SJSA1 (cell line): Measurements from ENCODE around the gene LRRC1. TPM values are rescaled to one million over a fixed set of nuclear protein-coding genes. Genes with fewer than 3 reads are reported as not detected.

Experiments
- DNase-seq, 2 experiments: peaks; one replicate each; pipeline ENCODE4 v3.0.0-alpha.2; 2015 to 2020; ENCODE audit warnings: low spot score in 2 of 2, low read depth in 1 of 2
- H3K27ac ChIP-seq: fragments of 250-450 bp; sonication (Bioruptor Pico); 2 replicates; pipeline ENCODE4 v1.5.1; 2020; ENCODE audit warnings: mild to moderate bottlenecking, moderate library complexity
- H3K27me3 ChIP-seq: fragments of 250-450 bp; sonication (Bioruptor Pico); replicated peaks from 2 replicates; pipeline ENCODE4 v1.5.1; 2020; ENCODE audit warnings: mild to moderate bottlenecking, moderate library complexity
- H3K36me3 ChIP-seq: fragments of 250-450 bp; sonication (Bioruptor Pico); 2 replicates; pipeline ENCODE4 v1.5.1; 2020; ENCODE audit warnings: mild to moderate bottlenecking
- H3K4me1 ChIP-seq: fragments of 250-450 bp; sonication (Bioruptor Pico); replicated peaks from 2 replicates; pipeline ENCODE4 v1.6.1; 2021; ENCODE audit warnings: mild to moderate bottlenecking
- H3K4me3 ChIP-seq: fragments of 250-450 bp; sonication (Bioruptor Pico); 2 replicates; pipeline ENCODE4 v1.5.1; 2020; ENCODE audit warnings: mild to moderate bottlenecking
- H3K9me3 ChIP-seq: fragments of 250-450 bp; sonication (Bioruptor Pico); replicated peaks from 2 replicates; pipeline ENCODE4 v1.5.1; 2020; ENCODE audit warnings: mild to moderate bottlenecking
- total RNA-seq: library from RNA; depleted of rRNA; stranded (reverse); fragments of >200 nt; shearing (Covaris generic); gene quantifications from 2 replicates; pipeline ENCODE4 v1.2.3, GENCODE V29; 2014

LRRC1 gene
- total RNA-seq, 1 experiment from 2014 or later, result 16.4 TPM

GRCh38 chr6:53903357-53903756 lies 108.6 kb downstream of the LRRC1 start:
- H3K27me3 ChIP-seq, result no peaks in the 10 kb centered on the region
- H3K27ac ChIP-seq, result no peak overlapping the region
- H3K4me1 ChIP-seq, result no peaks in the 10 kb centered on the region
- no peak overlapping the region for H3K4me3 ChIP-seq
- no peaks in the 10 kb centered on the region for H3K9me3 ChIP-seq
- H3K36me3 ChIP-seq, result peaks cover 34% of the 10 kb centered on the region
- DNase-seq, result no peak

DNA sequence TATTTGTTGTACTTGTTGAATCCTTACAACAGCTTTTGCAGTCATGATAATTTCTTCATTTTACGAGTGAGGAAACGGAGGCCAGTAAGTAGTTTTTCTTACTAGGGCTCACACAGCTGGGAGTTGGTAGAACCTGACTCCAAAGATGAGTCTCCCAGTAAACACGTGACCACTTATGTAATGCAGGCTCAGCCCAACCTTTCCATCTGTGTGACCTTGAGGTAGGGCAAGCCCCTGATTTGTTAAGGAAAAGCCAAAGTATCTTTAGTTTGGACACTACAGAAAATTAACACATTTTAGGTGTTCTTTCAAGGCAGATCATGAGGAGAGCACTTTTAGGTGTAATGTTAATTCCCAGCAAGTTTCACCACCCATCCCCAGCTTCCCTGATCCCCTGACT lies 111.3 kb downstream of the LRRC1 start:
- Histone ChIP-seq H3K36me3 (peaks cover 23% of the 10 kb centered on the region; the same call in 1 of the 2 replicates), H3K27me3 (no peaks in the 10 kb centered on the region), H3K4me1 (no peaks in the 10 kb centered on the region), H3K27ac (no peak overlapping the region), H3K4me3 (no peak overlapping the region), H3K9me3 (no peaks in the 10 kb centered on the region)
- DNase-seq, result no peak

DNA sequence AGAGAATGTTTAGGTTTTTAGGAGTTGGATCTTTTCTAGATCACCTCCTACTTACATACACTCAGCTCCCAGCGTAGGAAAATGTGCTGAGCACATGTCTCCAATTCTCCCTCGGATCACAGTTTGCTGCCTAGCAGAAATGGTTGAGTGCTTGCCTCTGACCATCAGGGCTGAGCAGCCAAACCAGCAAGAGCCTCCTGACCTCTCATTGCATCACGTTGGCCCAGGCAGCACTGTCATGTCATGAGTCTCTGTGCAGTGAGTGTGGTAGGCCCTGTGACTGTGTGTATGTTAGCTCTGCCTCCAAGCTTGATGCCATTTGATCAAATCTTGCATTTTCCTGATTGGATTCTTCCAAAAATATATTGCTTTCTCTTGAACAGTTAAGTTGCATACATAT lies 112.0 kb downstream of the LRRC1 start:
- no peak for DNase-seq
- Histone ChIP-seq H3K9me3 (no peaks in the 10 kb centered on the region), H3K27me3 (no peaks in the 10 kb centered on the region), H3K4me3 (no peak overlapping the region), H3K4me1 (no peaks in the 10 kb centered on the region), H3K27ac (no peak overlapping the region), H3K36me3 (peaks cover 23% of the 10 kb centered on the region; the same call in 1 of the 2 replicates)

- DNase-seq, result no peak
- H3K4me1 ChIP-seq, result no peaks in the 10 kb centered on the region
Measured at GRCh38 chr6:53910834-53911233, 116.0 kb downstream of the LRRC1 start.

DNA sequence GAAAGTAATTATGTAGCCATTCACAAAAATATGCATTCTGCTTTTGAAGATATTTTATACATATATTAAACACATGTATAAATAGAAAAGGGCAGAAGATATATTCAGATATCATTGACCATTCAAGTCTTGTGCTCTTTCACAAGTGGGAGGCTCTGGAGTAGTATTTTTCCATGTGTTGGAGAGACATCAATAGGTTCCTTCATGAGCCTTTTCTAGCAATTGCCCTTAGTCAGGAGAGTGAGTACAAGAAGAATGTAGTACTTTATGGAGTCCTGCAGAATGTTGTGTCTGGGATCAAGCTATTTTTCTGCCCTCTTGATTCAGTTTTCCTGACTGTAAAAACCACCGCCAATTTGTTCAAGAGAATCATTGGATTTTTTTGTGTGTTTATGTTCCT lies 117.9 kb downstream of the LRRC1 start:
- Histone ChIP-seq H3K27me3 (no peaks in the 10 kb centered on the region), H3K27ac (no peak overlapping the region), H3K4me1 (peaks cover 13% of the 10 kb centered on the region), H3K9me3 (no peaks in the 10 kb centered on the region), H3K4me3 (no peak overlapping the region), H3K36me3 (peaks cover 14% of the 10 kb centered on the region)
- no peak for DNase-seq

More at GRCh38 chr6:53910834-53911233, 116.0 kb downstream of the LRRC1 start:
- no peaks in the 10 kb centered on the region for H3K27me3 ChIP-seq
- no peaks in the 10 kb centered on the region for H3K9me3 ChIP-seq
- peaks cover 16% of the 10 kb centered on the region for H3K36me3 ChIP-seq
- no peak overlapping the region for H3K27ac ChIP-seq
- no peak overlapping the region for H3K4me3 ChIP-seq

GRCh38 chr6:53913286-53913685 lies 118.5 kb downstream of the LRRC1 start:
- H3K27ac ChIP-seq, result no peak overlapping the region
- H3K9me3 ChIP-seq, result no peaks in the 10 kb centered on the region
- H3K4me3 ChIP-seq, result no peak overlapping the region
- no peaks in the 10 kb centered on the region for H3K27me3 ChIP-seq
- no peak for DNase-seq
- peaks cover 14% of the 10 kb centered on the region for H3K36me3 ChIP-seq
- peaks cover 13% of the 10 kb centered on the region for H3K4me1 ChIP-seq

DNA sequence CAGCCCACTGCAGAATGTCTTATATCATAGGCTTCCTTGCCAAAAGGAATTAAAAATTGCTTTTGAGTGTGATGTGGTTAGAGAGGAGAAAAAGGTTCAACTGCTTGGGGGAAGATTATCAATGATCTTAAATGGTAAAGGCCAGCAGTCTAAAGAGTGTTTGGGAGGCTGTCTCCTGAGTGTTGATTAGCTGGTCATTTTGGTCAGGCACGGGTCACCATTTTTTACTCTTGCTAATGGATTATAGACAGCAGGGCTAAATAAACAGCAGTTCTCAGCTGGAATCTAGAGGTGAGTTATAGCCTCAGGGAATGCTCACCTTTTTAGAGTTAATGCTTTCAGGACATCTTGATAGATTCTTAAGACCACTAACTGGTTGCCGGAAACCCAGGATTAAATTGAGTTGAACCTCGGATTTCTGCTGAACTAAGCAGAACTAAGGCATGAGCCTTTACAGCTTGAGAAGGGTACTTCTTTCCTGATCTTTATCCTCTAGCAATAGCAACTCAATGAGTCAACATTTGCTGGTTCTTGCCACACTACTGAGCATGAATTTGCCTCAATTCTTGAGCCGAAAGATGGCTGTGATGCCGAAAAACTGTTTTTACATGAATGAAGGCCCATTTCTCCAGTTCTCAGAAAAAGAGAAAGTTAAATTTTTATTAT lies 120.4 kb downstream of the LRRC1 start:
- Histone ChIP-seq H3K4me1 (peaks cover 19% of the 10 kb centered on the region), H3K27ac (no peak overlapping the region), H3K27me3 (no peaks in the 10 kb centered on the region), H3K4me3 (no peak overlapping the region), H3K9me3 (no peaks in the 10 kb centered on the region), H3K36me3 (peaks cover 13% of the 10 kb centered on the region)
- no peak for DNase-seq

DNA sequence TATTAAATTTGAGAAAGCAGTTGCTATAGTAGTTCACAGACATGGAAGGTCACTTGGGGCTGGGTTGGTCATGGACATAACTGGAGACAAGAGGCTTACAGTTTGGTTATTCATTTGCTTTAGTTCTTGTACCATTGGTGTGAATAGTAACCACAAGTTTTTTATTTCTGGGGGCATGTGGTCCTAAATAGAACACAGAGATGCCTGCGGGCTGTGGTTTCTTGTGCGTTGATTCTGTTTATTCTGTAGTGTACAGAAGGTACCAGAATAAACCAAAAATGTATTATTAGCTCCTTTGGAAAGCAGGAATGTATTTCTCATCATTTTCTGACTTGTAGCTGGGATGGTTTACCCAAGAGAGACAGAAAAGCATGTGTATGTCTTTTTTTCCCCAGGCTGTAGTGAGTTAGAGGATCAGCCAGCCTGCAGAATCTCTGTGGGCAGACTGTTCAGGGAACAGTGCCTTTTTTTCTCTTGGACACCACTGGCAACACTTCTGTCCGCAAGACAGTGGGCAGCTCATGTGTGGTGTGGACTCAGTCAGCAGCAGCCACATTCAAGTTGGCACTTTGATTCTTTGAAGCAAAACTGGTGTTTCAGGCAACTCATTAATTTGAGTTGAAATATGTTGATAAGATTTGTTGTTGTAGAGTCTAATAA lies 122.1 kb downstream of the LRRC1 start:
- Histone ChIP-seq H3K4me3 (no peak overlapping the region), H3K9me3 (no peaks in the 10 kb centered on the region), H3K36me3 (peaks cover 16% of the 10 kb centered on the region; the same call in 1 of the 2 replicates), H3K27ac (no peak overlapping the region), H3K4me1 (peaks cover 20% of the 10 kb centered on the region), H3K27me3 (no peaks in the 10 kb centered on the region)
- DNase-seq, result peak in 1 of 2 experiments; percentile 59

GRCh38 chr6:53917464-53917842 lies 122.6 kb downstream of the LRRC1 start:
- Histone ChIP-seq H3K9me3 (no peaks in the 10 kb centered on the region), H3K4me3 (no peak overlapping the region), H3K36me3 (peaks cover 16% of the 10 kb centered on the region; the same call in 1 of the 2 replicates), H3K4me1 (peaks cover 25% of the 10 kb centered on the region), H3K27ac (no peak overlapping the region), H3K27me3 (no peaks in the 10 kb centered on the region)
- DNase-seq, result no peak

GRCh38 chr6:53918854-53919510 lies 124.2 kb downstream of the LRRC1 start:
- no peak for DNase-seq
- Histone ChIP-seq H3K27me3 (no peaks in the 10 kb centered on the region), H3K4me1 (peaks cover 35% of the 10 kb centered on the region), H3K4me3 (no peak overlapping the region), H3K36me3 (peaks cover 11% of the 10 kb centered on the region; the same call in 1 of the 2 replicates), H3K27ac (no peak overlapping the region), H3K9me3 (no peaks in the 10 kb centered on the region)

- H3K27ac ChIP-seq, result no peak overlapping the region
- no peak overlapping the region for H3K4me3 ChIP-seq
- H3K9me3 ChIP-seq, result no peaks in the 10 kb centered on the region
- H3K27me3 ChIP-seq, result no peaks in the 10 kb centered on the region
- DNase-seq, result no peak
- peaks cover 6% of the 10 kb centered on the region; the same call in 1 of the 2 replicates for H3K36me3 ChIP-seq
- H3K4me1 ChIP-seq, result peaks cover 35% of the 10 kb centered on the region
Measured at GRCh38 chr6:53919881-53920360, 125.1 kb downstream of the LRRC1 start.

- Histone ChIP-seq H3K4me1 (peaks cover 35% of the 10 kb centered on the region), H3K36me3 (peaks cover 6% of the 10 kb centered on the region; the same call in 1 of the 2 replicates), H3K27me3 (no peaks in the 10 kb centered on the region), H3K4me3 (no peak overlapping the region), H3K9me3 (no peaks in the 10 kb centered on the region), H3K27ac (no peak overlapping the region)
- DNase-seq, result no peak
Measured at GRCh38 chr6:53920881-53921280, 126.1 kb downstream of the LRRC1 start.

GRCh38 chr6:53921639-53922038 lies 126.8 kb downstream of the LRRC1 start:
- peaks cover 6% of the 10 kb centered on the region; the same call in 1 of the 2 replicates for H3K36me3 ChIP-seq
- no peak overlapping the region for H3K4me3 ChIP-seq
- peaks cover 37% of the 10 kb centered on the region for H3K4me1 ChIP-seq
- H3K27me3 ChIP-seq, result no peaks in the 10 kb centered on the region
- no peak overlapping the region for H3K27ac ChIP-seq
- no peaks in the 10 kb centered on the region for H3K9me3 ChIP-seq
- DNase-seq, result no peak

GRCh38 chr6:53922539-53922981 lies 127.8 kb downstream of the LRRC1 start:
- peaks cover 6% of the 10 kb centered on the region; the same call in 1 of the 2 replicates for H3K36me3 ChIP-seq

More at GRCh38 chr6:53922539-53922981, 127.8 kb downstream of the LRRC1 start:
- Histone ChIP-seq H3K27ac (peak overlapping the region; percentile 57), H3K9me3 (no peaks in the 10 kb centered on the region), H3K27me3 (no peaks in the 10 kb centered on the region), H3K4me1 (peaks cover 35% of the 10 kb centered on the region), H3K4me3 (peak overlapping the region; percentile 17)
- peak; percentile 84 to 87 for DNase-seq
